SK-N-SH treated with all-trans-retinoic acid at 6 μM for 48 hours (cell line): ENCODE data around the gene CXCR6.

ENCODE experiments used
- ATAC-seq: fragments of 200-7000 bp; cut with Tn5 transposase; 3 replicates; pipeline ENCODE4 v1.9.1; 2020; ENCODE audit warnings: mild to moderate bottlenecking, moderate library complexity
- ARNTL ChIP-seq: fragments of 450-650 bp; formaldehyde crosslinking; IDR thresholded peaks from 2 replicates; pipeline ENCODE4 v1.5.0; 2020; ENCODE audit warnings: low read depth, mild to moderate bottlenecking, moderate library complexity, borderline replicate concordance
- CREB5 ChIP-seq: fragments of 250-450 bp; sonication (Bioruptor Pico); IDR thresholded peaks from 2 replicates; pipeline ENCODE4 v1.5.1; 2020; ENCODE audit warnings: low read depth, mild to moderate bottlenecking, moderate library complexity
- ESRRG ChIP-seq: fragments of 250-450 bp; sonication (Bioruptor Pico); IDR thresholded peaks from 2 replicates; pipeline ENCODE4 v1.6.1; 2021; ENCODE audit warnings: mild to moderate bottlenecking
- GLIS3 ChIP-seq: fragments of 250-450 bp; sonication (Bioruptor Pico); IDR thresholded peaks from 2 replicates; pipeline ENCODE4 v1.5.0; 2020; ENCODE audit warnings: mild to moderate bottlenecking, moderate library complexity
- ISL1 ChIP-seq: fragments of 250-450 bp; sonication (Bioruptor Pico); IDR thresholded peaks from 2 replicates; pipeline ENCODE4 v2.1.2; 2022; ENCODE audit warnings: mild to moderate bottlenecking, moderate library complexity
- OSR1 ChIP-seq: fragments of 250-450 bp; sonication (Bioruptor Pico); IDR thresholded peaks from 2 replicates; pipeline ENCODE4 v1.8.0; 2022; ENCODE audit warnings: moderate library complexity, mild to moderate bottlenecking, inconsistent platforms
- PATZ1 ChIP-seq: fragments of 250-450 bp; sonication (Bioruptor Pico); IDR thresholded peaks from 2 replicates; pipeline ENCODE4 v1.8.0; 2020; ENCODE audit warnings: mild to moderate bottlenecking, moderate library complexity, borderline replicate concordance
- POU6F1 ChIP-seq: fragments of 250-450 bp; sonication (Bioruptor Pico); IDR thresholded peaks from 2 replicates; pipeline ENCODE4 v1.8.0; 2021; ENCODE audit warnings: low read depth, mild to moderate bottlenecking, moderate library complexity, borderline replicate concordance
- PPARA ChIP-seq: fragments of 250-450 bp; sonication (Bioruptor Pico); IDR thresholded peaks from 2 replicates; pipeline ENCODE4 v1.5.0; 2020; ENCODE audit warnings: mild to moderate bottlenecking, borderline replicate concordance
- RARB ChIP-seq: fragments of 250-450 bp; sonication (Bioruptor Pico); IDR thresholded peaks from 2 replicates; pipeline ENCODE4 v1.8.0; 2021; ENCODE audit warnings: mild to moderate bottlenecking, moderate library complexity
- SNAI2 ChIP-seq: fragments of 250-450 bp; sonication (Bioruptor Pico); IDR thresholded peaks from 2 replicates; pipeline ENCODE4 v1.5.0; 2020; ENCODE audit warnings: mild to moderate bottlenecking, moderate library complexity
- TCF4 ChIP-seq: fragments of 250-450 bp; sonication (Bioruptor Pico); IDR thresholded peaks from 2 replicates; pipeline ENCODE4 v1.8.0; 2021; ENCODE audit warnings: mild to moderate bottlenecking, moderate library complexity, borderline replicate concordance
- TSHZ2 ChIP-seq: fragments of 250-450 bp; sonication (Bioruptor Pico); IDR thresholded peaks from 2 replicates; pipeline ENCODE4 v1.5.0; 2020; ENCODE audit warnings: mild to moderate bottlenecking, moderate library complexity
- ZC3H10 ChIP-seq: fragments of 250-450 bp; sonication (Bioruptor Pico); IDR thresholded peaks from 2 replicates; pipeline ENCODE4 v1.5.1; 2021; ENCODE audit warnings: mild to moderate bottlenecking, moderate library complexity
- ZFP3 ChIP-seq: fragments of 250-450 bp; sonication (Bioruptor Pico); IDR thresholded peaks from 2 replicates; pipeline ENCODE4 v1.5.0; 2020; ENCODE audit warnings: mild to moderate bottlenecking, moderate library complexity
- ZFP30 ChIP-seq: fragments of 450-650 bp; formaldehyde crosslinking; IDR thresholded peaks from 2 replicates; pipeline ENCODE4 v1.5.0; 2022; ENCODE audit warnings: mild to moderate bottlenecking, moderate library complexity
- ZNF70 ChIP-seq: fragments of 450-650 bp; formaldehyde crosslinking; IDR thresholded peaks from 2 replicates; pipeline ENCODE4 v1.5.0; 2020; ENCODE audit warnings: mild to moderate bottlenecking, moderate library complexity
- ZNF8 ChIP-seq: fragments of 450-650 bp; formaldehyde crosslinking; IDR thresholded peaks from 2 replicates; pipeline ENCODE4 v1.5.0; 2020; ENCODE audit warnings: mild to moderate bottlenecking, moderate library complexity

CXCR6 gene

GRCh38 chr3:45950131-45950530 is 6.9 kb downstream of the CXCR6 start (continued):
- no peak for TF ChIP-seq PATZ1 (CRISPR knock-in tag)

- TF ChIP-seq ZNF8 (CRISPR knock-in tag) (no peak), ISL1 (CRISPR knock-in tag) (no peak), RARB (no peak), GLIS3 (CRISPR knock-in tag) (no peak), CREB5 (CRISPR knock-in tag) (no peak)
- ATAC-seq = no peak
Measured at GRCh38 chr3:45950686-45951600, 7.7 kb downstream of the CXCR6 start.

- no peak for TF ChIP-seq TCF4 (CRISPR knock-in tag)
- no peak for TF ChIP-seq ARNTL
- TF ChIP-seq PPARA (CRISPR knock-in tag) = no peak
- TF ChIP-seq OSR1 (CRISPR knock-in tag) = no peak
- TF ChIP-seq ESRRG (CRISPR knock-in tag) = no peak
- TF ChIP-seq TSHZ2 (CRISPR knock-in tag) = no peak
- no peak for TF ChIP-seq ZFP3 (CRISPR knock-in tag)
- TF ChIP-seq RARB = no peak
- no peak for TF ChIP-seq ZC3H10 (CRISPR knock-in tag)
- no peak for TF ChIP-seq PATZ1 (CRISPR knock-in tag)
- TF ChIP-seq ZNF70 (CRISPR knock-in tag) = no peak
- TF ChIP-seq POU6F1 (CRISPR knock-in tag) = no peak
- no peak for ATAC-seq
Measured at GRCh38 chr3:45951946-45952345, 8.7 kb downstream of the CXCR6 start.

GRCh38 chr3:45952456-45952855 is 9.2 kb downstream of the CXCR6 start:
- ATAC-seq = no peak
- TF ChIP-seq SNAI2 (CRISPR knock-in tag) (no peak), ZFP30 (CRISPR knock-in tag) (no peak), GLIS3 (CRISPR knock-in tag) (no peak), PPARA (CRISPR knock-in tag) (no peak)
